Heart left ventricle (tissue), 13 donors: ENCODE measurements around the gene NAALADL2.

Source experiments
- CTCF ChIP-seq, 12 donors: fragments of 200-600 bp; sonication (generic) in 4 of 12; IDR thresholded peaks; one replicate each; pipeline versions ENCODE4 v1.5.0 to v1.8.0; 2018 to 2022; ENCODE audit warnings: antibody characterized with exemption in 12 of 12, mild to moderate bottlenecking in 5 of 12
- POLR2A ChIP-seq, 2 donors: fragments of 450-650 bp; IDR thresholded peaks; one replicate each; pipeline ENCODE4 v1.6.1; 2017; ENCODE audit warnings: antibody characterized with exemption in 2 of 2, mild to moderate bottlenecking in 2 of 2, moderate library complexity in 2 of 2
- donor health status: ischemic (EF 13 %, LVEDD 7.1; RV severe dilation, severe dysfunction).
- donor health status: DM: no; HTN: yes; CAD: no.
- donor health status: DM: no; HTN: no; CAD: no.
- donor health status: ischemic (EF 25% LVEDD 6.9; RV normal size, moderate dysfunction).
- donor health status: ischemic (EF 25% LVEDD 5.7; RV mildly dilated, moderate dysfunction).
- donor health status: ischemic (EF 35%, LVEDD 5.7; RV mildly dilated, moderate dysfunction).
- donor health status: nonischemic (EF 11% LVEDD 7.7; RV severe dilation, severe dysfunction).
- donor health status: DM: yes; HTN: yes; CAD: no.
- donor health status: PGD.
- donor health status: ischemic (EF 29% LVEDD 5.4; RV normal size, mild dysfunction).
- donor health status: nonischemic (EF 23%, LVEDD 6.1; RV moderate dilation, normal function).

GRCh38 chr3:175312791-175313190 is 453.7 kb downstream of the NAALADL2 start:
- TF ChIP-seq POLR2A (IDR thresholded peaks at IDR 0.05) (no peak), CTCF (IDR thresholded peaks at IDR 0.05) (no peak)
